ENCODE measurements around the gene PDE2A.
A peak's percentile ranks its signal among the peaks of the same experiment; 100 is the strongest.

PDE2A gene

DNA sequence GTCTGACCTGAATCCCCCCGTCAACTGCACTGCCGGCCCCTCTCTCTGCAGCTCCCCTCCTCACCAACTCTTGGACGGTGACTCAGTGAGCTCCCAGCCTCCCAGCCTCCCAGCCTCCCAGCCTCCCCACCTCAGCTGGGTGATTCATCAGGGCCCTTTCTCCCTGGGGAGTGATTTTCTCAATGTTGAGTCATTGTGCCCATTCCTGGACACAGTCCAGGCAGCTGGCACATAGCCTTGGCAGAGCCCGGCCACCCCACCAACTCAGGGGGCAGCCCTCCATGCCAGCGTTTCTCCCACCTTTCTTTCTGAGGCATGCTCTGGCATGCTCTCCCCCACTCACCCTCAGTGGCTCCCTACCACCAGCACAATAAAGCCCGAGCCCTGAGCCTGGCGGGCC, 30.7 kb downstream of the PDE2A start:
- H3K9ac ChIP-seq (ENCODE audit: insufficient read length): no peak overlapping the region
- no peak overlapping the region; the same call in 1 of the 2 replicates for H3K4me3 ChIP-seq
- TF ChIP-seq EZH2 (IDR thresholded peaks at IDR 0.05): no peak
- TF ChIP-seq POLR2AphosphoS5 (IDR thresholded peaks at IDR 0.05; ENCODE audit: borderline replicate concordance, low read depth, low read length): no peak
- no peak for TF ChIP-seq FOXP2 (optimal IDR thresholded peaks at IDR 0.05; ENCODE audit: control extremely low read depth, extremely low read length, insufficient read depth)
- H3K9me3 ChIP-seq (ENCODE audit: low read depth, low read length): no peaks in the 10 kb centered on the region
- H3K27ac ChIP-seq: no peak overlapping the region
- DNase-seq (ENCODE audit: low read depth, low spot score): no peak
- no peaks in the 10 kb centered on the region for H3K36me3 ChIP-seq (ENCODE audit: insufficient read depth, low read length)

- Histone ChIP-seq H3K9me3 (ENCODE audit: low read depth, low read length) (no peaks in the 10 kb centered on the region), H3K9ac (ENCODE audit: insufficient read length) (no peak overlapping the region), H3K36me3 (ENCODE audit: insufficient read depth, low read length) (no peaks in the 10 kb centered on the region), H3K27ac (no peak overlapping the region), H3K4me3 (peak overlapping the region; percentile 79)
- DNase-seq (ENCODE audit: low read depth, low spot score): no peak
- TF ChIP-seq EZH2 (IDR thresholded peaks at IDR 0.05) (no peak), FOXP2 (optimal IDR thresholded peaks at IDR 0.05; ENCODE audit: control extremely low read depth, extremely low read length, insufficient read depth) (no peak), POLR2AphosphoS5 (IDR thresholded peaks at IDR 0.05; ENCODE audit: borderline replicate concordance, low read depth, low read length) (no peak)
Measured at GRCh38 chr11:72642884-72643522, 31.2 kb downstream of the PDE2A start.

DNA sequence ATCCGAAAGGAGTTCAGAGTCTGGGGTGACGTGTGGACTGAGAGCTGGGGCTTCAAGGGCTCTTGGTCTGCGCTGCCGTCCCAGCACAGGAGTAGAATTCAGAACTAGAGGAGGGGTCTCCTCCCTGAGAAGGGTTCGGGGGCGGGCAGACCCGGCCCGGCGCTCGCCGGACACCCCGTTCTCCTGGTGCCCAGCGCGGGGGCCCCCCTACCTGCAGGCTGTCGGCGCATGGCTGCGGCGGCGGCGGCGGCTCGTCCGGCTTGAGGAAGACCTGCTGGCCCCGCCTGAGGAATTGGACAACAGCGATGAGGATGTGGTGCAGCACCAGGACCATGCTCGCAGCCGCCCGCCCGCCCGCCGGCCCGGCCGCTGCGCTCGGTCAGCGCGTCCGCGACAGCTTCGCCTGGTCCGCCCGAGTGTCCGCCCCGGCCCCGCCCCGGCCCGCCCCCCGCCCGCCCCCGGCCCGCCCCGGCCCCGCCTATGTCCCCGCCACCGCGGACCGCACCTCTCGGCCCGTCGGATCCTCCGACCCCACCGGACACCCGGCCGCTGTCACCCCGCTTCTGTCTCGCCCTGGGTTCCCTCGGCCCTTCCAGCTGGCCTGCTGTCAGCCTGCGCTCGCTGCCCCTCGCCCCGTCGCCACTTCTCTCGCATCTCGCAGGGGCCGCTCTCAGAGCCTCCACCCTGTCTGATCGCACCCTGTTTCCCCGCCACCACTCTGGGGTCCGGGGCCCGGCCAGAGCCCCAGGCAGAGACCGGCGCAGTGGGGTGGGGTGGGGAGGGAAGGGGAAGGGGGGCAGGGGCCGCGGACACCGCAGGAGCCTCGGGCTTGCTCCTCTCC, 32.0 kb downstream of the PDE2A start:
- H3K9me3 ChIP-seq (ENCODE audit: low read depth, low read length): no peaks in the 10 kb centered on the region
- no peaks in the 10 kb centered on the region for H3K36me3 ChIP-seq (ENCODE audit: insufficient read depth, low read length)
- H3K27ac ChIP-seq: no peak overlapping the region
- DNase-seq (ENCODE audit: low read depth, low spot score): no peak
- H3K9ac ChIP-seq (ENCODE audit: insufficient read length): no peak overlapping the region
- peak overlapping the region; percentile 79 for H3K4me3 ChIP-seq
- TF ChIP-seq FOXP2 (optimal IDR thresholded peaks at IDR 0.05; ENCODE audit: control extremely low read depth, extremely low read length, insufficient read depth): no peak
- no peak for TF ChIP-seq EZH2 (IDR thresholded peaks at IDR 0.05)
- no peak for TF ChIP-seq POLR2AphosphoS5 (IDR thresholded peaks at IDR 0.05; ENCODE audit: borderline replicate concordance, low read depth, low read length)

DNA sequence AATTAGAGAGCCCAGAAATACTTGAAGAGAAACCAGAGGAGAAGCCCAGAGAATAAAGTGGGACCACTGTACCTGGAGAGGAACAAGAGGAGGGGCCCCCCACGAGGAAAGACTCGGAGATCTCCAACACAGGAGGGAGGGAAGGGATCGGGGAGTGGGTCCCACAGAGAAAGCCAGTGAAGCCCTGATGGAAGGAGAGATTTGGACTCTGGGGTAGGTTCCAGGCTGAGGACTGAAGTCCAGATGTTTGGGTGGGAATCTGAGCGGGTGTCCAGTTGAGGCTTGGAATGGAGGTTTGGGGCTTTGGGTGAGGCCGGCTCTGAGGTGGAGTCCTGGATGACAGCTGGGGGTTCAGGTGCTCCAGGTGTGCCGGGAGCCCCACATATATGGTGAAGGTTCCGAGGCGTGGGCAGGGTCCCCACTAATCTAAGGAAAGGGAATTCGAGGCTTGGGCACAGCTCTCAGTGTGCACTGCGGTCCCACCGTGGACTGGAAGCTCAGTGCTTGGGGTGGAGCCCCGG, 32.6 kb downstream of the PDE2A start:
- TF ChIP-seq EZH2 (IDR thresholded peaks at IDR 0.05) (no peak), POLR2AphosphoS5 (IDR thresholded peaks at IDR 0.05; ENCODE audit: borderline replicate concordance, low read depth, low read length) (no peak), FOXP2 (optimal IDR thresholded peaks at IDR 0.05; ENCODE audit: control extremely low read depth, extremely low read length, insufficient read depth) (no peak)
- no peaks in the 10 kb centered on the region for H3K9me3 ChIP-seq (ENCODE audit: low read depth, low read length)
- H3K4me3 ChIP-seq: no peak overlapping the region
- H3K9ac ChIP-seq (ENCODE audit: insufficient read length): no peak overlapping the region
- DNase-seq (ENCODE audit: low read depth, low spot score): no peak
- H3K27ac ChIP-seq: no peak overlapping the region
- H3K36me3 ChIP-seq (ENCODE audit: insufficient read depth, low read length): no peaks in the 10 kb centered on the region

GRCh38 chr11:72639502-72640375, 34.5 kb downstream of the PDE2A start:
- no peak overlapping the region for H3K4me3 ChIP-seq
- no peak overlapping the region for H3K27ac ChIP-seq

DNA sequence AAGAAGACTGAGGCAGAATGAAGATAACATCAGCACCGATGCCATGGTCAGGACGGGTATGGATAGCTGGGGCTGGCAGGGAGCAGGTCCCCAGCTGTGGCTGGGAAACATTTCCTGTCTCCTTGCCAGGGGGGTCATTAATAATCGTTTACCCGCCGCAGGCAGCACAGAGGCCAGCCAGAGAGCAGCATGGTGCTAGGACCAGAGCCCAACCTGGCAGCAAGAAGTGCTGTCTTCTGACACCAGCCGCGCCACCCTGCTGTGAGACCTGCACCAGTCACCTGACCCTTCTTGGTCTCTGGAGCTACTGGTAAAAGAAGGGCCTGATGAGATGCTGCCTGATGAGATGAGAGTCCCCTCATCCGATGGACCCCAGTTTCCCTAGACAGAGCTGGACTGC, 36.3 kb downstream of the PDE2A start:
- no peak overlapping the region for H3K9ac ChIP-seq (ENCODE audit: insufficient read length)
- H3K27ac ChIP-seq: no peak overlapping the region
- H3K36me3 ChIP-seq (ENCODE audit: insufficient read depth, low read length): no peaks in the 10 kb centered on the region
- DNase-seq (ENCODE audit: low read depth, low spot score): no peak
- no peaks in the 10 kb centered on the region for H3K9me3 ChIP-seq (ENCODE audit: low read depth, low read length)
- H3K4me3 ChIP-seq: no peak overlapping the region
- TF ChIP-seq POLR2AphosphoS5 (IDR thresholded peaks at IDR 0.05; ENCODE audit: borderline replicate concordance, low read depth, low read length): no peak
- no peak for TF ChIP-seq EZH2 (IDR thresholded peaks at IDR 0.05)
- no peak for TF ChIP-seq FOXP2 (optimal IDR thresholded peaks at IDR 0.05; ENCODE audit: control extremely low read depth, extremely low read length, insufficient read depth)

More at GRCh38 chr11:72639502-72640375, 34.5 kb downstream of the PDE2A start:
- TF ChIP-seq POLR2AphosphoS5 (IDR thresholded peaks at IDR 0.05; ENCODE audit: borderline replicate concordance, low read depth, low read length) (no peak), EZH2 (IDR thresholded peaks at IDR 0.05) (no peak), FOXP2 (optimal IDR thresholded peaks at IDR 0.05; ENCODE audit: control extremely low read depth, extremely low read length, insufficient read depth) (no peak)
- DNase-seq (ENCODE audit: low read depth, low spot score): no peak
- Histone ChIP-seq H3K9me3 (ENCODE audit: low read depth, low read length) (no peaks in the 10 kb centered on the region), H3K36me3 (ENCODE audit: insufficient read depth, low read length) (no peaks in the 10 kb centered on the region), H3K9ac (ENCODE audit: insufficient read length) (no peak overlapping the region)

GRCh38 chr11:72637198-72637597, 37.0 kb downstream of the PDE2A start:
- TF ChIP-seq EZH2 (IDR thresholded peaks at IDR 0.05) (no peak), POLR2AphosphoS5 (IDR thresholded peaks at IDR 0.05; ENCODE audit: borderline replicate concordance, low read depth, low read length) (no peak), FOXP2 (optimal IDR thresholded peaks at IDR 0.05; ENCODE audit: control extremely low read depth, extremely low read length, insufficient read depth) (no peak)
- H3K36me3 ChIP-seq (ENCODE audit: insufficient read depth, low read length): no peaks in the 10 kb centered on the region
- H3K27ac ChIP-seq: peak overlapping the region; percentile 67; the same call in 1 of the 2 replicates
- H3K9ac ChIP-seq (ENCODE audit: insufficient read length): no peak overlapping the region
- no peak for DNase-seq (ENCODE audit: low read depth, low spot score)
- H3K4me3 ChIP-seq: no peak overlapping the region
- H3K9me3 ChIP-seq (ENCODE audit: low read depth, low read length): no peaks in the 10 kb centered on the region
